Vagina (tissue), 2 donors: Measurements from ENCODE around the gene WDTC1. TPM values are rescaled to one million over a fixed set of nuclear protein-coding genes. Genes with fewer than 3 reads are reported as not detected.

ENCODE experiments used
- DNase-seq, 2 donors: peaks; one replicate each; pipeline ENCODE4 v3.0.0-alpha.2; 2017; ENCODE audit errors: extremely low spot score in 2 of 2
- H3K27ac ChIP-seq: fragments of 200-600 bp; sonication (generic); one replicate; pipeline ENCODE4 v1.5.1; 2019
- H3K27me3 ChIP-seq: fragments of 200-600 bp; sonication (generic); one replicate; pipeline ENCODE4 v1.5.1; 2019
- H3K36me3 ChIP-seq, 2 donors: fragments of 200-600 bp; sonication (generic); one replicate each; pipeline ENCODE4 v1.5.1; 2017 to 2019
- H3K4me1 ChIP-seq: fragments of 200-600 bp; sonication (generic); one replicate; pipeline ENCODE4 v1.5.1; 2019
- H3K4me3 ChIP-seq, 2 donors: fragments of 200-600 bp; sonication (generic); 1 replicate in 1 of 2; 2 replicates in 1 of 2; pipeline ENCODE4 v1.5.1; 2016 to 2019
- H3K9me3 ChIP-seq: fragments of 200-600 bp; sonication (generic); one replicate; pipeline ENCODE4 v1.5.1; 2019
- CTCF ChIP-seq, 3 experiments: fragments of 450-650 bp in 2 of 3; fragments of 200-600 bp in 1 of 3; sonication (generic) in 1 of 3; IDR thresholded peaks; one replicate each; pipeline ENCODE4 v1.5.1; 2017 to 2019; ENCODE audit warnings: antibody characterized with exemption in 3 of 3, mild to moderate bottlenecking in 2 of 3, moderate library complexity in 2 of 3
- POLR2A ChIP-seq, 2 donors: fragments of 450-650 bp; IDR thresholded peaks; one replicate each; pipeline ENCODE4 v1.6.1; 2017; ENCODE audit warnings: antibody characterized with exemption in 2 of 2, mild to moderate bottlenecking in 2 of 2, moderate library complexity in 2 of 2
- POLR2AphosphoS5 ChIP-seq, 2 donors: sonication (generic); formaldehyde crosslinking; IDR thresholded peaks; one replicate each; pipeline ENCODE4 v1.9.0; 2017; ENCODE audit warnings: antibody characterized with exemption in 2 of 2, mild to moderate bottlenecking in 2 of 2, low read depth in 1 of 2; ENCODE audit not compliant: insufficient read depth in 1 of 2
- intact Hi-C: fragments of 100-400 bp; cut with DNase I; formaldehyde crosslinking; loops from one replicate; pipeline ENCODE4 v1.15.1; 2023
- total RNA-seq: library from RNA; depleted of rRNA; stranded (reverse); fragments of >200 nt; gene quantifications from one replicate; pipeline ENCODE4 v1.2.3, GENCODE V29; 2016

WDTC1 gene
- total RNA-seq, 1 donor from 2014 or later = 28.2 TPM

GRCh38 chr1:27332536-27333281 is 98.3 kb downstream of the WDTC1 start:
- H3K9me3 ChIP-seq = no peaks in the 10 kb centered on the region
- intact Hi-C loops = no loop called here
- H3K27ac ChIP-seq = no peak overlapping the region
- H3K4me1 ChIP-seq = peaks cover 2% of the 10 kb centered on the region
- H3K27me3 ChIP-seq = no peaks in the 10 kb centered on the region
- TF ChIP-seq POLR2AphosphoS5 (IDR thresholded peaks at IDR 0.05; ENCODE audit: insufficient read depth in 1 of 2, low read depth in 1 of 2) (no peak), POLR2A (IDR thresholded peaks at IDR 0.05) (no peak), CTCF (IDR thresholded peaks at IDR 0.05) (peak; percentile 68 to 76 (median 73))
- peaks cover 0 to 59% of the 10 kb centered on the region in 2 donors for H3K36me3 ChIP-seq
- H3K4me3 ChIP-seq = no peak overlapping the region
- no peak for DNase-seq

GRCh38 chr1:27333717-27334279 is 99.4 kb downstream of the WDTC1 start:
- no peaks in the 10 kb centered on the region for H3K9me3 ChIP-seq
- H3K4me1 ChIP-seq = no peaks in the 10 kb centered on the region
- DNase-seq = no peak
- H3K4me3 ChIP-seq = no peak overlapping the region
- TF ChIP-seq CTCF (IDR thresholded peaks at IDR 0.05) (no peak), POLR2A (IDR thresholded peaks at IDR 0.05) (no peak), POLR2AphosphoS5 (IDR thresholded peaks at IDR 0.05; ENCODE audit: insufficient read depth in 1 of 2, low read depth in 1 of 2) (no peak)
- H3K27me3 ChIP-seq = no peaks in the 10 kb centered on the region
- no peak overlapping the region for H3K27ac ChIP-seq
- peaks cover 0 to 51% of the 10 kb centered on the region in 2 donors for H3K36me3 ChIP-seq
- intact Hi-C loops = no loop called here

DNA sequence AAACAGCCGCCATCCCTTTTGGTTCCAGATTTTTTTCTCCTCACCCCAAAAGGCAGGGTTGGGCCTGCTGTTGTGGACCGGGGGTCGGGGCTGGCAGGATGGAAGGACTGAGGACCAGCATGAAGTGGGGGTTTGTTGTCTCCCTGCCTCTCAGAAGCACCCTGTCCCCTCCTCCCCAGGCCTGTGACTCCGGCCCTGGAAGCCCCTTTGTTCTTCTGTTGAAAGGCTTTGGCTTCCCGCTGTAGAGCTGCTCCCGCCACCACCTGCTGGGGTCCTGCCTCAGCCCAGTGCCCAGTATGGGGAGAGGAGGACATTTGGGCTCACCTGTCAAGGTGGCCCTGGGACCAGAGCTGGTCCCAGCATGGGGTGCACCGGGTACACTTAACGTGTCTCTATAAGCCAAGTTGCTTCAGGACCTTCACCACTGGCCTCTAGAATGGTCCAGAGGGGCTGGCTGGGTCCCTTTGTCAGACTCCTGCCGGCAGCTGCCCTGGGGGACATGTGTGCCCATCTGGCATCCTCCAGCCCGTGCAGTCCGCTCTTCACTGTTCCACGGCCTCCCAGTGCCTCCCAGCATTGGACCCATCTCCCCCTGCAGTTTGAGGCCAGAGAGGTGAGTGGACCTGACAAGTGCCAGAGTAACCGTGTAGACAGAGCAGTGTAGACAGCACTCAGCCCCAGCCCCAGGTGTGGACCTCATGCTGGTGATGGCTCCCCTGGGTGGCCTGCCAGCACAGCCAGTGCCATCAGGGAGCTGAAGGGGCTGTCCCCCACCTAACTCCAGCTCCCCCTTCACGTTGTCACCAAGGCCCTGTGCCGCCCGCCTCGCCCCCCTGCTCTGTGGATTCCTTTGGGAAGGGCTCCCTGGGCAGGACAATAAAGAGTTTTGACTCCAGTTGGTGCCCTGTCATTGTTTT is 101.3 kb downstream of the WDTC1 start:
- no peak for TF ChIP-seq CTCF (IDR thresholded peaks at IDR 0.05)
- TF ChIP-seq POLR2A (IDR thresholded peaks at IDR 0.05) = no peak
- TF ChIP-seq POLR2AphosphoS5 (IDR thresholded peaks at IDR 0.05; ENCODE audit: insufficient read depth in 1 of 2, low read depth in 1 of 2) = no peak
- H3K36me3 ChIP-seq = peaks cover 0 to 51% of the 10 kb centered on the region in 2 donors

GRCh38 chr1:27336756-27337155 is 102.3 kb downstream of the WDTC1 start:
- Histone ChIP-seq H3K9me3 (no peaks in the 10 kb centered on the region), H3K4me1 (peaks cover 12% of the 10 kb centered on the region), H3K4me3 (no peak overlapping the region), H3K27ac (no peak overlapping the region), H3K36me3 (peaks cover 0 to 45% of the 10 kb centered on the region in 2 donors), H3K27me3 (no peaks in the 10 kb centered on the region)
- intact Hi-C loops = no loop called here
- DNase-seq = no peak
- no peak for TF ChIP-seq POLR2A (IDR thresholded peaks at IDR 0.05)
- TF ChIP-seq CTCF (IDR thresholded peaks at IDR 0.05) = no peak
- no peak for TF ChIP-seq POLR2AphosphoS5 (IDR thresholded peaks at IDR 0.05; ENCODE audit: insufficient read depth in 1 of 2, low read depth in 1 of 2)

More for the DNA sequence above, 101.3 kb downstream of the WDTC1 start:
- Histone ChIP-seq H3K4me1 (peaks cover 2% of the 10 kb centered on the region), H3K27me3 (no peaks in the 10 kb centered on the region), H3K9me3 (no peaks in the 10 kb centered on the region), H3K4me3 (no peak overlapping the region), H3K27ac (no peak overlapping the region)
- intact Hi-C loops = no loop called here
- DNase-seq = no peak
